GM21737 (cell line): ENCODE measurements around the gene HSD17B14.
A peak's percentile ranks its signal among the peaks of the same experiment; 100 is the strongest.
"Not testable (repeated sequence)": the region's sequence is repeated elsewhere in the genome, so short reads cannot be mapped to it uniquely, and the experiment has no call there.

ENCODE experiments used
- ATAC-seq: cut with Tn5 transposase; IDR thresholded peaks from one replicate; pipeline ENCODE4 v1.9.1; 2021; ENCODE audit warnings: mild to moderate bottlenecking, moderate library complexity; ENCODE audit not compliant: unreplicated experiment

The HSD17B14 gene

GRCh38 chr19:48836089-48837017 is at the start of gene HSD17B14:
TSS of gene HSD17B14 (minus strand) at chr19:48836491. CDS start at chr19:48836411, 80 bp downstream.
- ATAC-seq: no peak

- no peak for ATAC-seq
These were observed 47.4 kb upstream of the HSD17B14 start for GRCh38 chr19:48883726-48884125.

GRCh38 chr19:48881741-48882657 is 45.7 kb upstream of the HSD17B14 start:
- no peak for ATAC-seq

- ATAC-seq: not testable (repeated sequence)
These were observed 43.4 kb upstream of the HSD17B14 start for GRCh38 chr19:48879696-48880095.

GRCh38 chr19:48879025-48879637 is 42.8 kb upstream of the HSD17B14 start:
- no peak for ATAC-seq

- ATAC-seq: no peak
These were observed 42.1 kb upstream of the HSD17B14 start for GRCh38 chr19:48878196-48879024.

- ATAC-seq: no peak
These were observed 41.5 kb upstream of the HSD17B14 start for GRCh38 chr19:48877855-48878195.

- ATAC-seq: not testable (repeated sequence)
These were observed 40.0 kb upstream of the HSD17B14 start for GRCh38 chr19:48876043-48876981.

- ATAC-seq: no peak
These were observed 38.2 kb upstream of the HSD17B14 start for GRCh38 chr19:48874303-48875135.

GRCh38 chr19:48873476-48874302 is 37.4 kb upstream of the HSD17B14 start:
- ATAC-seq: no peak

GRCh38 chr19:48872884-48873475 is 36.7 kb upstream of the HSD17B14 start:
- ATAC-seq: no peak

- ATAC-seq: peak; percentile 56
These were observed 36.0 kb upstream of the HSD17B14 start, which contains the start of gene PPP1R15A for GRCh38 chr19:48872182-48872883. TSS of gene PPP1R15A (plus strand) at chr19:48872421. CDS start at chr19:48873234, 813 bp downstream.

GRCh38 chr19:48871471-48872181 is 35.3 kb upstream of the HSD17B14 start:
- not testable (repeated sequence) for ATAC-seq

GRCh38 chr19:48870048-48870447 is 33.8 kb upstream of the HSD17B14 start:
- ATAC-seq: no peak

GRCh38 chr19:48868114-48868886 is 32.0 kb upstream of the HSD17B14 start, which contains the start of gene PLEKHA4:
TSS of gene PLEKHA4 (minus strand) at chr19:48868617. CDS start at chr19:48867620, 997 bp downstream.
- ATAC-seq: no peak
